HG03521 (cell line): Measurements from ENCODE around the gene VWF.

ENCODE experiments used
- ATAC-seq: cut with Tn5 transposase; IDR thresholded peaks from one replicate; pipeline ENCODE4 v1.9.1; 2021; ENCODE audit warnings: mild to moderate bottlenecking, moderate library complexity; ENCODE audit not compliant: unreplicated experiment

Gene VWF

GRCh38 chr12:5921966-5922899 lies 202.2 kb downstream of the VWF start:
- ATAC-seq = no peak

GRCh38 chr12:5921027-5921909 lies 203.2 kb downstream of the VWF start:
- ATAC-seq = no peak

GRCh38 chr12:5916785-5917290 lies 207.6 kb downstream of the VWF start:
- ATAC-seq = no peak

DNA sequence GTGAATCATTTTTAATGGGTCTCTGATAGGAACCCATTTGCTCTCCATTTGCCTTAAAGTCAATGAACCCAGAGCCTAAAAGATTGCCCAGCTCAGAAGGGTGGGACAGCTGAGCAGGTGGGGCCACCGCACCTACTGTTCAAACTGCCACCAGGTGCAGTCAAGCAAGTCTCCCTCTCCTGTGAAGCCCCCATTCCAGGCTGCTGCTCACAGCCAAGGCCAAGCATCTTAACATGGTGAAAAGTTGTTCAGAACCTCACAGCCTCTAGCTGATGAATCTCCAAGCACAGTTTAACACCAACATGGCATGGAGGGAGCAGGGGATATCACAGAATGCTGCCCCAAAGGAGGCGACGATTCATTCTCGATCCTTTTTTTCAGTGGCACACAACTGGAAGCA lies 209.0 kb downstream of the VWF start:
- no peak for ATAC-seq

DNA sequence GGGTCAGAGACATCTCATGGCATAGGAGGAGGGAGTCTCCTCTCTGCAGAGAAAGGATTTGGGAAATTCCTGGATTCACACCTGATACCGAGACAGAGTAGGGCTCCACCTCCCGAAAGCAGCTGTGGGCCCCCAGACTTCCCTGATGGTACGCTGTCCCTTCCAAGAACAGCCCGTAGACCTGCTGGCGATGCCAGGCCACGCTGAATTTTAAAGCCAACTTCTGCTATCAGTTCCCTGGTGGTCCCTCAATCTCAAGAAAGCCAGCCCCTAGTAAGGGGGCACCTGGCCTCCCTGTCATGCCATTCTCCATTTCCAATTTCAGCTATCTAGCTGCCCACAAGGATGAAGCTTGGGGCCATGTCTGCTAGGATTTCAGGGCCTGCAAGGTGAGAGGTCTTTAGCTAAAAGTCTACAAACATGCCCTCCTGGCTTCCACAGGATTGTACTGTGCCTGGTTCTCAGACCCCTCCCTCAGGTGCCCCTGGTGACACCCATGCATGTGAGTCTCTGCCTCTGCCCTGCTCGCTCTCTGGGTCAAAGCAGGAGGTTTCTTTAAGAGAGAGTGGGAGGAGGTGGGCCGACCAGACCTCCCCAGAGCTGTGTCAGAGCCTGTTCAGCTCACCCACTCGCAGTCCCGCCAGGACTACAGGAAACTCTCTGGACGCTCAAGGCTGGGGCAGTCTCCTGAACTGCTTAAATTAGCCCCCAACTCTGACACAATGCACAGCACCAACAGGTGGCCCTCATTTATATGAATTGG lies 209.9 kb downstream of the VWF start:
- ATAC-seq = no peak

DNA sequence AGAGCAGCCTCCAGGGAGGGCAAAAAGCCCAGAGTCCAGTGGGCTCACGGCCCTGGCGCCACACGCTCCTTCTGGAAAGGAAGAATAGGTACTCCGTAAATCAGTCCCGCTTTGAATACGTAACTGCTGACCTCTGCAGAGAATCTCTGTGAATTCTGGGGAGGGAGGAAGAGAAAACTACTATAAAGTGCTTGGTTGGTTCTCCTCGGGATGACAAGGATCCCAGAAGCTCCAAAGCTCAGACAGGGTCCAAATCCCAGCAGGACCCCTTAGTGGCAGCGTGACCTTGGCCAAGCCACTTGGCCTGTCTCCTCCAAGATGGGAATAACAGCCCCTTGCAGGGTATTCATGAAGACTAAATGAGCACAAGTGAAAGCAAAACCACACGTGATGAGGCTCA lies 211.1 kb downstream of the VWF start:
- no peak for ATAC-seq

GRCh38 chr12:5912437-5913334 lies 211.8 kb downstream of the VWF start:
- no peak for ATAC-seq

DNA sequence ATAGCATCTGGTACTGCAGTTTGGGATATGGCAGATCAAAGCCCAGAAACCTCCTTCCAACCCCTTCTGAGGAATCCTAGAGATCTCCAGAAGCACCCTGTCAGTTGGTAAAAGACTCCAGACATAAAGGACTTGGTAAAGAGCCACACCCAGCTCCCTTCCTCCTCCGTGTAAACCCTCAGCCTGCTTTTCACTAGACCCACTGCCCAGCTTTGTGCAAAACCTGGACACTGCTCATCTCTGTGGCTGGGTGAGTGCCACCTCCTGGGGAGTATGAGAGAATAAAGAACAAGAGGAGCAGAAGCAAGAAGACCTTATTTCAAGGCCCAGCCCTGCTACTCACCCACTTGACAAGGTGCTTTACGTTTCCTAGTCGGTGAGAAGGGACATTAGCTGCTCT lies 212.5 kb downstream of the VWF start:
- ATAC-seq = no peak

- ATAC-seq = no peak
Measured at GRCh38 chr12:5910790-5911548, 213.5 kb downstream of the VWF start.

DNA sequence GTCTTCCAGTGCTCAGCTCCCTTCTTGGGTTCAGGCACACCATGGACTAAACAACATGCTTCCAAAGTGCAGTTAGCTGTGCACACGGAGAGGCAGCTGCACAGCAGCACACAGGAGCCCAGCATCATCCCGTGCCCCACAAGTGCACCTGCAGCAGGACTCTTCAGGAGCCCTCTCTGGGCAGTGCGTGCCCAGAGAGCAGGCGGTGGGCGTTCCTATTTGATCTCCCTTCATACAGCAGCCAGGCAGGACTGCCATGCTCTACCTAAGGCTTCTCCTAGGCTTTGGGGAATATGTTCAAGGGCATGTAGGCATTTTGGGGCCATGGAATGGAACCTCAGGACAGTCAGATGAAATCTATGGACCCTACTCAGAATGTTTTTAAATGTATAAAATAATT lies 214.9 kb downstream of the VWF start:
- no peak for ATAC-seq

GRCh38 chr12:5908251-5908650 lies 216.2 kb downstream of the VWF start:
- ATAC-seq = no peak

- ATAC-seq = no peak
Measured at GRCh38 chr12:5907807-5908206, 216.7 kb downstream of the VWF start.

- no peak for ATAC-seq
Measured at GRCh38 chr12:5905757-5906156, 218.7 kb downstream of the VWF start.

DNA sequence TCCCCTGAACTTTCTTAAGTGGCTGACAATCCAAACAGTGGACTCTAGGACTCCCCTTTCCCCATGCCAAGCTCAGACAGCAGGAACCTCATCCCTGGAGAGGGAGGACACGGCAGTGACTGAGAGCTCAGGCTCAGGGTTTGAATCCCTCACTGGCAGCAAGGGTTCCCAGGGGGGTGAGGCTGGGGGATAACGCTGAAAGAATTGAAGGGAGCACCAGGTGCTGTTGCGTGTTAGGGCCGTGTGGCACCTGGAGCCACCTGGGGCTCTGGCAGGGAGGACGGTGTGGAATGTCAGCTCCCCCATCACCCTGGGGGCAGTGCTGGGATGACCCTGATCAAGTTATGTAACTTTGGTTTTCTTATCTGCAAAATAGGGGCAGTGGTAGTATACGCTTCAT lies 219.5 kb downstream of the VWF start:
- ATAC-seq = no peak

DNA sequence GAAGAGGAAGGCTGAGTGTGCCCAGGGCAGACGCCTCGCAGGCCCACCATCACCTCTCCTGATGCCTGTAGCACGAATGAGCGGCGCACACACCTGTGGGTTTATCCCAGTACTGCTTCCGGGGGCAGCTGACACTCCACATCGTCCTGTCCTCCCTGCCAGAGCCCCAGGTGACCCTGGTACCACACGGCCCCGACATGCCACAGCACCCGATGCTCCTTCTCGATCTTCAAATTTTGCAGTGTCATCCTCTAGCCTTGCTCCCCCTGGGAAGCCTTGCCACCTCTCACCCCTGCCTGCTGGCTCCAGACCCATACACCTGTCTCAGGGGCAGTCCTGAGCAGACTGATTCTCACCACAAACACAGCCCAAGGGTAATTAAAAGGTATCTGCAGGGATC lies 220.0 kb downstream of the VWF start:
- no peak for ATAC-seq

DNA sequence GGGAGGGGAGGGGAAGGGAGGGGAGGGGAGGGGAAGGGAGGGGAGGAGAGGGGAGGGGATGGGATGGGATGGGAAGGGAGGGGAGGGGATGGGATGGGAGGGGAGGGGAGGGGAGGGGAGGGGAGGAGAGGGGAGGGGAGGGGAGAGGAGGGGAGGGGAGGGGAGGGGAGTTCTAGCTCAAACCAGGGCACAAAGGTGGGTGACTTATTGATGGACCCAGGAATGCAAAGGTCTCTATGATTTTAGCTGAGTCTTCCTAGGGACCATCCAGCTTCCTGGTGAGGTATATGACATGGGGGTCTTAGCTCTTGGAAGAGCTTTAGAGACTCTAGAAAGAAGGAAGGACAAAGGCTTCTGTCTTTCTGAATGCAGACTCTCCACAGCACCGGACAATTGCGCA lies 221.7 kb downstream of the VWF start:
- no peak for ATAC-seq

DNA sequence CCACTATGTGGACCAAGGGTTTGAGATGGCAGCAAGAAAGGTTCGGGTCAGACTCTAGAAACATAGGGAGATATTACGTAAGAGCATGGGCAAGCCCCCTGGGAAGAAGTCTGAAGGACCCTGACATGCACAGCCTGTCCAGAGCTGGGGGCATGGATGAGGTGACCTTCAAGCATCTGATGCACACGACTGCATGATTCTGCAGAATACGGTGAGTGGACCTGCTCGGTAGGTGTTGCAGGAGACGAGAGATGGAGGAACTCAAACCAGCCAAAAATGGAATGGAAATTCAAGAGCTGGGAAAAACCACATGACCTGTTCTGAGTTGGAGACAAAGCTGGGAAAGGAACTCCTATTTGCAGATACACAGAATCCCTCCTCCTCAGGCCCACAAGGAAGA lies 223.1 kb downstream of the VWF start:
- no peak for ATAC-seq

DNA sequence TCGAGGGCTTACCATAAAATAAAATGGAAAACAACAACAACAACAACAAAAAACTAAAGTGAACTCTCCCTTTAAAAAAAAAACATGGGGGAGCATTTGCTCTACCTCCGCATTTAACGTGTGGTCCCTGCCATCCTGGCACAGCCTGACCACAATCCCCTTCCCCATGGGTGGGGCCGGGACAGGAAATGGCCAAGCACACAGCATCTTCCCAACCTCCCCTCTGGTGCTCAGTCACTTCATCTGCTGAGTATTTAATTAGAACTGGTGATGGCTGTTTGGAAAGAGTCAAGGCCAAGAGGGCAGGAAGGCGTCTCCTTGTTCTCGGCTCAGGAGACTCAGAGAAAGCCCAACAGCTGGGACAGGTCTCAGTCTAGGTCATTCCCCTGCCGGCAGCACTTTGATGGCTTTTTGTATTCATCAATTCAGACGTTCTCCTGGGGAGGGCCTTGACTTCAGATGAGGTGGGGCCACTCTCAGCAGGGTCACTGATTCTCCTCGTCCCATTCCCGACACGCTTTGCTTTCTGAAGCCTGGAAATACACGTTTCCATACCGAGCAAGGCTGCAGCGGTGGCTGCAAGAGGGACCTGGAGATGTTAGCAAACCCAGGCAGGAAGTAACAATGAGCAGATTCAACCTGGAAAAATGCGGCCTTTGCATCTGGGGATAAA lies 223.8 kb downstream of the VWF start:
- ATAC-seq = no peak

DNA sequence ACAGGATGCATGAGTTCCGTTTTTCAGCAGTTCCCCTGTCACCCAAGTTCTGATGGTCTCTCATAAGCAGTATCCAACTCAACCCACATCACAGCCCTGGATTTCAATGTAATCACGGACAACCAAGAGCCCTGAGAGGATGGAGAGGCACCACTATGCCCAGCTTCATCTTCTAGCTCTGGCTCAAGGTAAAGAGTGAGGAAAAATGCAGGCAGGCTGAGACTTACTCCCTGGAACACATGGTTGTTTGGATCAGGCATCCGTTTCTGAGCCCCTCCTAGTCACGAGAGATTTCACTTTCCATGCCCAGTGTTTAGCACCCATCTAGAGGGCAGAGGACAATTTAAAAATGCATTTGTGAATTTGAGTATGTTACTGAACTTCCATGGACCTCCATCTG lies 224.4 kb downstream of the VWF start:
- no peak for ATAC-seq
